Activated naive CD4-positive, alpha-beta T cell treated with anti-CD3 and anti-CD28 coated beads for 36 hours (primary cell): Measurements from ENCODE around the gene TMEM79. TPM values are rescaled to one million over a fixed set of nuclear protein-coding genes. Genes with fewer than 3 reads are reported as not detected.

ENCODE experiments used
- CTCF ChIA-PET: fragments of 350-600 bp; sonication (Branson Sonifier 250); formaldehyde crosslinking; loops from one replicate; lab custom pipeline; 2021; ENCODE audit warnings: antibody characterized with exemption; lab: Charles Lee
- DNase-seq: peaks from one replicate; pipeline ENCODE4 v3.0.0-alpha.2; 2020
- H3K27ac Mint-ChIP-seq: one replicate; pipeline ENCODE4 v1.8.0; 2021; ENCODE audit warnings: mild to moderate bottlenecking, mixed read lengths
- H3K27me3 Mint-ChIP-seq: one replicate; pipeline ENCODE4 v1.8.0; 2021; ENCODE audit warnings: low read depth, mixed read lengths
- H3K36me3 Mint-ChIP-seq: one replicate; pipeline ENCODE4 v1.8.0; 2021; ENCODE audit warnings: low read depth, mixed read lengths
- H3K4me1 Mint-ChIP-seq: one replicate; pipeline ENCODE4 v1.8.0; 2021; ENCODE audit warnings: low read depth, mixed read lengths
- H3K4me3 Mint-ChIP-seq: one replicate; pipeline ENCODE4 v1.8.0; 2021; ENCODE audit warnings: mild to moderate bottlenecking, moderate library complexity, mixed read lengths
- H3K9me3 Mint-ChIP-seq: one replicate; pipeline ENCODE4 v1.8.0; 2021; ENCODE audit warnings: mixed read lengths
- intact Hi-C: fragments of 100-400 bp; cut with micrococcal nuclease; formaldehyde crosslinking; loops from one replicate; pipeline ENCODE4 v1.15.1; 2023
- total RNA-seq, 2 experiments: library from RNA; stranded (reverse); gene quantifications; one replicate each; pipeline ENCODE4 v1.2.3, GENCODE V29; 2021

Gene TMEM79
- total RNA-seq, 2 experiments from 2014 or later: 9.1 to 9.5 TPM

GRCh38 chr1:156247460-156248322 lies 36.4 kb upstream of the TMEM79 start, which contains the start of gene PAQR6:
TSS of gene PAQR6 (minus strand) at chr1:156248056. CDS start at chr1:156246731, 1,325 bp downstream.
- intact Hi-C loops: no loop called here
- CTCF ChIA-PET: interaction anchor here (1.0 kb wide), 1 partner anchor 12 kb away, joined by 3 read pairs; no protein-coding TSS in a partner anchor
- Mint-ChIP-seq H3K4me3 (no peak within 1 kb of the TSS), H3K27me3 (no peaks in the 10 kb centered on the region), H3K4me1 (peaks cover 11% of the 10 kb centered on the region), H3K27ac (no peak within 1 kb of the TSS), H3K9me3 (no peaks in the 10 kb centered on the region), H3K36me3 (peaks cover 7% of the 10 kb centered on the region)
- no peak for DNase-seq

- CTCF ChIA-PET: interaction anchor here (1.0 kb wide), 1 partner anchor 11 kb away, joined by 3 read pairs; no protein-coding TSS in a partner anchor
- DNase-seq: no peak
- Mint-ChIP-seq H3K4me1 (peaks cover 11% of the 10 kb centered on the region), H3K4me3 (no peak overlapping the region), H3K9me3 (no peaks in the 10 kb centered on the region), H3K27ac (no peak overlapping the region), H3K27me3 (no peaks in the 10 kb centered on the region), H3K36me3 (peaks cover 11% of the 10 kb centered on the region)
- intact Hi-C loops: no loop called here
Measured at GRCh38 chr1:156248323-156248683, 35.8 kb upstream of the TMEM79 start.

GRCh38 chr1:156249593-156249992 lies 34.5 kb upstream of the TMEM79 start:
- CTCF ChIA-PET: interaction anchor here (1.0 kb wide), 1 partner anchor 108 kb away, joined by 3 read pairs; no protein-coding TSS in a partner anchor
- Mint-ChIP-seq H3K9me3 (no peaks in the 10 kb centered on the region), H3K4me3 (no peak overlapping the region), H3K27ac (peak overlapping the region; percentile 24), H3K36me3 (peaks cover 17% of the 10 kb centered on the region), H3K4me1 (peaks cover 11% of the 10 kb centered on the region), H3K27me3 (no peaks in the 10 kb centered on the region)
- DNase-seq: no peak
- intact Hi-C loops: no loop called here

- no peaks in the 10 kb centered on the region for H3K27me3 Mint-ChIP-seq
- H3K36me3 Mint-ChIP-seq: peaks cover 22% of the 10 kb centered on the region
- CTCF ChIA-PET: interaction anchor here (1.1 to 1.2 kb wide), 3 partner anchors 8 to 110 kb away, joined by 3 to 4 read pairs (median 4); no protein-coding TSS in a partner anchor
- H3K4me3 Mint-ChIP-seq: no peak overlapping the region
- H3K4me1 Mint-ChIP-seq: no peaks in the 10 kb centered on the region
- no peaks in the 10 kb centered on the region for H3K9me3 Mint-ChIP-seq
- no peak for DNase-seq
- intact Hi-C loops: no loop called here
- H3K27ac Mint-ChIP-seq: peak overlapping the region; percentile 18
Measured at GRCh38 chr1:156251527-156251926, 32.6 kb upstream of the TMEM79 start.

GRCh38 chr1:156253634-156254033 lies 30.5 kb upstream of the TMEM79 start:
- DNase-seq: no peak
- CTCF ChIA-PET: interaction anchor here (0.6 to 1.5 kb wide), 2 partner anchors 24 to 111 kb away, joined by 5 read pairs; no protein-coding TSS in a partner anchor
- Mint-ChIP-seq H3K27me3 (no peaks in the 10 kb centered on the region), H3K4me1 (no peaks in the 10 kb centered on the region), H3K4me3 (no peak overlapping the region), H3K36me3 (peaks cover 27% of the 10 kb centered on the region), H3K27ac (no peak overlapping the region), H3K9me3 (no peaks in the 10 kb centered on the region)
- intact Hi-C loops: no loop called here

- peaks cover 4% of the 10 kb centered on the region for H3K4me1 Mint-ChIP-seq
- intact Hi-C loops: no loop called here
- peak overlapping the region; percentile 37 for H3K27ac Mint-ChIP-seq
- H3K36me3 Mint-ChIP-seq: peaks cover 40% of the 10 kb centered on the region
- H3K27me3 Mint-ChIP-seq: no peaks in the 10 kb centered on the region
- DNase-seq: no peak
- no peak overlapping the region for H3K4me3 Mint-ChIP-seq
- H3K9me3 Mint-ChIP-seq: no peaks in the 10 kb centered on the region
- CTCF ChIA-PET: interaction anchor here (0.5 to 1.1 kb wide), 4 partner anchors 24 to 165 kb away, joined by 3 to 4 read pairs (median 3); no protein-coding TSS in a partner anchor
Measured at GRCh38 chr1:156257711-156258110, 26.4 kb upstream of the TMEM79 start.

GRCh38 chr1:156258859-156259258 lies 25.3 kb upstream of the TMEM79 start:
- Mint-ChIP-seq H3K36me3 (peaks cover 43% of the 10 kb centered on the region), H3K4me1 (peaks cover 10% of the 10 kb centered on the region), H3K27me3 (no peaks in the 10 kb centered on the region), H3K4me3 (no peak overlapping the region), H3K27ac (no peak overlapping the region), H3K9me3 (no peaks in the 10 kb centered on the region)
- CTCF ChIA-PET: interaction anchor here (0.8 kb wide), 1 partner anchor 61 kb away, joined by 3 read pairs; no protein-coding TSS in a partner anchor
- no peak for DNase-seq
- intact Hi-C loops: no loop called here

- peaks cover 46% of the 10 kb centered on the region for H3K36me3 Mint-ChIP-seq
- peak; percentile 45 for DNase-seq
- no peaks in the 10 kb centered on the region for H3K27me3 Mint-ChIP-seq
- no peak overlapping the region for H3K4me3 Mint-ChIP-seq
- peaks cover 12% of the 10 kb centered on the region for H3K4me1 Mint-ChIP-seq
- H3K27ac Mint-ChIP-seq: no peak overlapping the region
- intact Hi-C loops: loop anchor here (5.0 kb wide), 1 partner anchor 57 kb away; no protein-coding TSS in a partner anchor
- no peaks in the 10 kb centered on the region for H3K9me3 Mint-ChIP-seq
- CTCF ChIA-PET: interaction anchor here (0.6 to 1.5 kb wide), 5 partner anchors 9 to 210 kb away, joined by 3 read pairs; partner anchors contain the start of gene PAQR6
Measured at GRCh38 chr1:156259805-156260204, 24.3 kb upstream of the TMEM79 start.

GRCh38 chr1:156260896-156261295 lies 23.2 kb upstream of the TMEM79 start:
- Mint-ChIP-seq H3K9me3 (no peaks in the 10 kb centered on the region), H3K4me1 (peaks cover 12% of the 10 kb centered on the region), H3K27ac (peak overlapping the region; percentile 6), H3K27me3 (no peaks in the 10 kb centered on the region), H3K36me3 (peaks cover 54% of the 10 kb centered on the region), H3K4me3 (no peak overlapping the region)
- CTCF ChIA-PET: interaction anchor here (0.6 kb wide), 1 partner anchor 58 kb away, joined by 3 read pairs; no protein-coding TSS in a partner anchor
- no peak for DNase-seq
- intact Hi-C loops: loop anchor here (5.0 kb wide), 1 partner anchor 56 kb away; no protein-coding TSS in a partner anchor

- Mint-ChIP-seq H3K4me3 (no peak overlapping the region), H3K36me3 (peaks cover 63% of the 10 kb centered on the region), H3K27ac (peak overlapping the region; percentile 20), H3K9me3 (no peaks in the 10 kb centered on the region), H3K27me3 (no peaks in the 10 kb centered on the region), H3K4me1 (peaks cover 12% of the 10 kb centered on the region)
- intact Hi-C loops: loop anchor here (5.0 kb wide), 1 partner anchor 55 kb away; no protein-coding TSS in a partner anchor
- DNase-seq: no peak
- CTCF ChIA-PET: interaction anchor here (0.6 kb wide), 1 partner anchor 57 kb away, joined by 3 read pairs; no protein-coding TSS in a partner anchor
Measured at GRCh38 chr1:156262461-156263287, 21.5 kb upstream of the TMEM79 start.

GRCh38 chr1:156263288-156263655 lies 20.9 kb upstream of the TMEM79 start:
- no peaks in the 10 kb centered on the region for H3K9me3 Mint-ChIP-seq

More at GRCh38 chr1:156263288-156263655, 20.9 kb upstream of the TMEM79 start:
- H3K4me1 Mint-ChIP-seq: peaks cover 12% of the 10 kb centered on the region
- peaks cover 63% of the 10 kb centered on the region for H3K36me3 Mint-ChIP-seq
- intact Hi-C loops: loop anchor here (5.0 kb wide), 1 partner anchor 54 kb away; no protein-coding TSS in a partner anchor
- CTCF ChIA-PET: interaction anchor here (0.6 kb wide), 1 partner anchor 96 kb away, joined by 3 read pairs; no protein-coding TSS in a partner anchor
- no peak overlapping the region for H3K4me3 Mint-ChIP-seq
- H3K27me3 Mint-ChIP-seq: no peaks in the 10 kb centered on the region
- DNase-seq: no peak
- H3K27ac Mint-ChIP-seq: no peak overlapping the region
